OCI-LY7 (cell line): ENCODE data around the gene IGSF23.

ENCODE experiments used
- EZH2phosphoT487 ChIP-seq: fragments of 200-600 bp; sonication (generic); IDR thresholded peaks from 2 replicates; pipeline ENCODE4 v1.6.1; 2018; ENCODE audit warnings: low read depth, borderline replicate concordance, mild to moderate bottlenecking, mixed run types, antibody characterized with exemption, low read length, moderate library complexity, mixed read lengths
- TF ChIP-seq, protein P1 (sequence below): fragments of 200-600 bp; sonication (generic); conservative IDR thresholded peaks from 2 replicates; pipeline ENCODE4 v1.5.1; 2014; ENCODE audit warnings: mild to moderate bottlenecking, antibody characterized with exemption, low read length, moderate library complexity, mixed read lengths

DNA sequence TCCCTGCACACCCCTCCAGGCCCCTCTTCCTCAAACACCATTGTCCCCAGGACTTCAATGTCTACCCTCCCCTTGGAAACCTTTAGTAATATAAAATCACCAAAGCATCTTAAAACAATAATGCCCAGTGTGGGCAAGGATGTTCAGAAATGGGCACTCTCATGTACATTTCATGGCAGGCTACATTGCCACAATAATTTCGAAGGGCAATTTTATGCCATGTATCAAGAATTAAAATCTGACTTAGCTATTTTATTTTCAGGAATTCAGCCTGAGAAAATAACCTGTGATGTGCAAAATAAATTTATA is 35.8 kb upstream of the IGSF23 start:
- TF ChIP-seq, protein P1, sequence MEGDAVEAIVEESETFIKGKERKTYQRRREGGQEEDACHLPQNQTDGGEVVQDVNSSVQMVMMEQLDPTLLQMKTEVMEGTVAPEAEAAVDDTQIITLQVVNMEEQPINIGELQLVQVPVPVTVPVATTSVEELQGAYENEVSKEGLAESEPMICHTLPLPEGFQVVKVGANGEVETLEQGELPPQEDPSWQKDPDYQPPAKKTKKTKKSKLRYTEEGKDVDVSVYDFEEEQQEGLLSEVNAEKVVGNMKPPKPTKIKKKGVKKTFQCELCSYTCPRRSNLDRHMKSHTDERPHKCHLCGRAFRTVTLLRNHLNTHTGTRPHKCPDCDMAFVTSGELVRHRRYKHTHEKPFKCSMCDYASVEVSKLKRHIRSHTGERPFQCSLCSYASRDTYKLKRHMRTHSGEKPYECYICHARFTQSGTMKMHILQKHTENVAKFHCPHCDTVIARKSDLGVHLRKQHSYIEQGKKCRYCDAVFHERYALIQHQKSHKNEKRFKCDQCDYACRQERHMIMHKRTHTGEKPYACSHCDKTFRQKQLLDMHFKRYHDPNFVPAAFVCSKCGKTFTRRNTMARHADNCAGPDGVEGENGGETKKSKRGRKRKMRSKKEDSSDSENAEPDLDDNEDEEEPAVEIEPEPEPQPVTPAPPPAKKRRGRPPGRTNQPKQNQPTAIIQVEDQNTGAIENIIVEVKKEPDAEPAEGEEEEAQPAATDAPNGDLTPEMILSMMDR: no peak
- TF ChIP-seq EZH2phosphoT487: no peak
